SU-DHL-6 (cell line): ENCODE measurements around the gene COG5.

ENCODE experiments used
- H2AFZ ChIP-seq: fragments of 200-600 bp; sonication (generic); 2 replicates; pipeline ENCODE4 v1.6.1; 2014; ENCODE audit warnings: low read depth, mild to moderate bottlenecking, moderate library complexity, mixed read lengths, antibody characterized with exemption, low read length; ENCODE audit not compliant: severe bottlenecking
- H3F3A ChIP-seq: fragments of 200-600 bp; shearing (Covaris generic); 2 replicates; pipeline ENCODE4 v1.6.0; 2016; ENCODE audit warnings: antibody characterized with exemption, mild to moderate bottlenecking; ENCODE audit not compliant: insufficient read depth
- H3K27ac ChIP-seq: fragments of 200-600 bp; sonication (generic); 2 replicates; pipeline ENCODE4 v1.5.1; 2016; ENCODE audit warnings: low read depth, mild to moderate bottlenecking, low read length, moderate library complexity, mixed read lengths
- H3K27me3 ChIP-seq: fragments of 200-600 bp; sonication (generic), shearing (Covaris generic); 2 replicates; pipeline ENCODE4 v1.6.0; 2014; ENCODE audit warnings: mild to moderate bottlenecking, low read length
- H3K36me3 ChIP-seq: fragments of 200-600 bp; sonication (generic); 2 replicates; pipeline ENCODE4 v1.6.1; 2014; ENCODE audit warnings: mild to moderate bottlenecking, low read length, mixed read lengths
- H3K4me2 ChIP-seq: fragments of 300-600, 200-600 bp; shearing (Covaris generic), sonication (generic); 2 replicates; pipeline ENCODE4 v1.6.0; 2014; ENCODE audit warnings: low read length, low read depth, mild to moderate bottlenecking; ENCODE audit not compliant: poor library complexity, severe bottlenecking
- H3K4me3 ChIP-seq: fragments of 200-600 bp; sonication (generic); 2 replicates; pipeline ENCODE4 v1.5.1; 2014; ENCODE audit warnings: antibody characterized with exemption, low read length, mild to moderate bottlenecking, mixed read lengths; ENCODE audit not compliant: insufficient read depth, poor library complexity, severe bottlenecking
- H3K79me2 ChIP-seq: fragments of 200-600 bp; sonication (generic); 2 replicates; pipeline ENCODE4 v1.6.1; 2014; ENCODE audit warnings: mild to moderate bottlenecking, low read length, moderate library complexity; ENCODE audit not compliant: insufficient read depth
- H3K9ac ChIP-seq: fragments of 200-600 bp; sonication (generic); 2 replicates; pipeline ENCODE4 v1.7.0; 2014; ENCODE audit warnings: mild to moderate bottlenecking, low read length
- H3K9me2 ChIP-seq: fragments of 200-600 bp; sonication (generic); replicated peaks from 2 replicates; pipeline ENCODE4 v1.6.1; 2014; ENCODE audit warnings: low read length; ENCODE audit not compliant: insufficient read depth
- H3K9me3 ChIP-seq: fragments of 200-600 bp; sonication (generic); 2 replicates; pipeline ENCODE4 v1.6.1; 2014; ENCODE audit warnings: low read length, mixed read lengths; ENCODE audit not compliant: insufficient read depth
- H4K20me1 ChIP-seq: fragments of 200-600 bp; sonication (generic); 2 replicates; pipeline ENCODE4 v1.6.1; 2014; ENCODE audit warnings: low read depth, mild to moderate bottlenecking, antibody characterized with exemption, low read length, moderate library complexity, mixed read lengths
- CTCF ChIP-seq: fragments of 200-600 bp; sonication (generic); IDR thresholded peaks from one replicate; pipeline ENCODE4 v1.5.1; 2017; ENCODE audit warnings: antibody characterized with exemption, mild to moderate bottlenecking, low read length, moderate library complexity; ENCODE audit not compliant: insufficient read depth, poor library complexity, severe bottlenecking
- EZH2phosphoT487 ChIP-seq: fragments of 200-600 bp; sonication (generic), shearing (Covaris generic); conservative IDR thresholded peaks from 2 replicates; pipeline ENCODE4 v1.6.1; 2018; ENCODE audit warnings: mild to moderate bottlenecking, antibody characterized with exemption, low read length, moderate library complexity, mixed read lengths

COG5 gene

GRCh38 chr7:107353701-107354100 is 210.0 kb downstream of the COG5 start:
- H3K4me2 ChIP-seq: no peak overlapping the region
- H3K4me3 ChIP-seq: no peak overlapping the region
- H3K9me3 ChIP-seq: no peaks in the 10 kb centered on the region
- H3K27me3 ChIP-seq: no peaks in the 10 kb centered on the region
- H3F3A ChIP-seq: no peaks in the 10 kb centered on the region
- no peak overlapping the region for H2AFZ ChIP-seq
- TF ChIP-seq EZH2phosphoT487: no peak
- TF ChIP-seq CTCF: no peak
- no peaks in the 10 kb centered on the region for H4K20me1 ChIP-seq
- H3K9me2 ChIP-seq: no peaks in the 10 kb centered on the region
- no peaks in the 10 kb centered on the region for H3K79me2 ChIP-seq
- no peak overlapping the region for H3K9ac ChIP-seq
- H3K36me3 ChIP-seq: no peaks in the 10 kb centered on the region
- H3K27ac ChIP-seq: no peak overlapping the region

- no peaks in the 10 kb centered on the region for H3K27me3 ChIP-seq
- H3F3A ChIP-seq: no peaks in the 10 kb centered on the region
- H4K20me1 ChIP-seq: no peaks in the 10 kb centered on the region
- no peak overlapping the region for H3K27ac ChIP-seq
- TF ChIP-seq CTCF (no peak), EZH2phosphoT487 (no peak)
- H3K9me2 ChIP-seq: no peaks in the 10 kb centered on the region
- no peak overlapping the region for H2AFZ ChIP-seq
- no peaks in the 10 kb centered on the region for H3K79me2 ChIP-seq
- no peak overlapping the region for H3K4me2 ChIP-seq
- no peaks in the 10 kb centered on the region for H3K9me3 ChIP-seq
- no peak overlapping the region for H3K9ac ChIP-seq
- H3K4me3 ChIP-seq: no peak overlapping the region
- no peaks in the 10 kb centered on the region for H3K36me3 ChIP-seq
Observed at GRCh38 chr7:107345898-107346297, 217.8 kb downstream of the COG5 start.

- no peak overlapping the region for H3K27ac ChIP-seq
- H2AFZ ChIP-seq: no peak overlapping the region
- TF ChIP-seq CTCF: no peak
- no peak for TF ChIP-seq EZH2phosphoT487
- no peaks in the 10 kb centered on the region for H3K9me3 ChIP-seq
- no peaks in the 10 kb centered on the region for H3F3A ChIP-seq
- H3K9me2 ChIP-seq: no peaks in the 10 kb centered on the region
- no peak overlapping the region for H3K4me3 ChIP-seq
- no peak overlapping the region for H3K4me2 ChIP-seq
- no peak overlapping the region for H3K9ac ChIP-seq
- H3K36me3 ChIP-seq: no peaks in the 10 kb centered on the region
- H4K20me1 ChIP-seq: no peaks in the 10 kb centered on the region
- no peaks in the 10 kb centered on the region for H3K79me2 ChIP-seq
- H3K27me3 ChIP-seq: no peaks in the 10 kb centered on the region
Observed at GRCh38 chr7:107344799-107345198, 218.9 kb downstream of the COG5 start.
